Measurements from ENCODE around the gene RBMX.

RBMX gene

DNA sequence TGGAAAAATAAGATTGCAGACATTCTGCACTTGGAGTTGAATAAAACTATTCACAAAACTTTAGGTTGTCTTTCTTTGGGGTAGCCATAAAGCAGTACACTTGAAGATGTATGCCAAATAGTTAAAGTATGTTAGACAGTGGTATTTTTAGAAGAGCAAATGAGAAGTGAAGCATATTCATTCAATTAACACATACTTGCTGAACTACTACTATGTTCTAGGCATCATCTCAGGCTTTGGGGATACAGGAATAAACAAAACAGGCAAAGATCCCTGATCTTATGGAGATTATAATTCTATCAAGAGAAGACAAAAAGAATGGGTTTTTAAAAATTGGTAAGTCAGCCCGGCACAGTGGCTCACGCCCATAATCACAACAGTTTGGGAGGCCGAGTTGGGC is 29.0 kb downstream of the RBMX start:
- Mint-ChIP-seq H3K4me3 (no peak overlapping the region), H3K36me3 (ENCODE audit: low read depth) (peaks cover 68% of the 10 kb centered on the region), H3K27ac (no peak overlapping the region), H3K9me3 (peaks cover 18% of the 10 kb centered on the region), H3K4me1 (no peaks in the 10 kb centered on the region), H3K27me3 (ENCODE audit: low read depth) (no peaks in the 10 kb centered on the region)
- TF ChIP-seq, protein P1, sequence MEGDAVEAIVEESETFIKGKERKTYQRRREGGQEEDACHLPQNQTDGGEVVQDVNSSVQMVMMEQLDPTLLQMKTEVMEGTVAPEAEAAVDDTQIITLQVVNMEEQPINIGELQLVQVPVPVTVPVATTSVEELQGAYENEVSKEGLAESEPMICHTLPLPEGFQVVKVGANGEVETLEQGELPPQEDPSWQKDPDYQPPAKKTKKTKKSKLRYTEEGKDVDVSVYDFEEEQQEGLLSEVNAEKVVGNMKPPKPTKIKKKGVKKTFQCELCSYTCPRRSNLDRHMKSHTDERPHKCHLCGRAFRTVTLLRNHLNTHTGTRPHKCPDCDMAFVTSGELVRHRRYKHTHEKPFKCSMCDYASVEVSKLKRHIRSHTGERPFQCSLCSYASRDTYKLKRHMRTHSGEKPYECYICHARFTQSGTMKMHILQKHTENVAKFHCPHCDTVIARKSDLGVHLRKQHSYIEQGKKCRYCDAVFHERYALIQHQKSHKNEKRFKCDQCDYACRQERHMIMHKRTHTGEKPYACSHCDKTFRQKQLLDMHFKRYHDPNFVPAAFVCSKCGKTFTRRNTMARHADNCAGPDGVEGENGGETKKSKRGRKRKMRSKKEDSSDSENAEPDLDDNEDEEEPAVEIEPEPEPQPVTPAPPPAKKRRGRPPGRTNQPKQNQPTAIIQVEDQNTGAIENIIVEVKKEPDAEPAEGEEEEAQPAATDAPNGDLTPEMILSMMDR (IDR thresholded peaks at IDR 0.05; ENCODE audit: unreplicated experiment in 3 of 3) = no peak

DNA sequence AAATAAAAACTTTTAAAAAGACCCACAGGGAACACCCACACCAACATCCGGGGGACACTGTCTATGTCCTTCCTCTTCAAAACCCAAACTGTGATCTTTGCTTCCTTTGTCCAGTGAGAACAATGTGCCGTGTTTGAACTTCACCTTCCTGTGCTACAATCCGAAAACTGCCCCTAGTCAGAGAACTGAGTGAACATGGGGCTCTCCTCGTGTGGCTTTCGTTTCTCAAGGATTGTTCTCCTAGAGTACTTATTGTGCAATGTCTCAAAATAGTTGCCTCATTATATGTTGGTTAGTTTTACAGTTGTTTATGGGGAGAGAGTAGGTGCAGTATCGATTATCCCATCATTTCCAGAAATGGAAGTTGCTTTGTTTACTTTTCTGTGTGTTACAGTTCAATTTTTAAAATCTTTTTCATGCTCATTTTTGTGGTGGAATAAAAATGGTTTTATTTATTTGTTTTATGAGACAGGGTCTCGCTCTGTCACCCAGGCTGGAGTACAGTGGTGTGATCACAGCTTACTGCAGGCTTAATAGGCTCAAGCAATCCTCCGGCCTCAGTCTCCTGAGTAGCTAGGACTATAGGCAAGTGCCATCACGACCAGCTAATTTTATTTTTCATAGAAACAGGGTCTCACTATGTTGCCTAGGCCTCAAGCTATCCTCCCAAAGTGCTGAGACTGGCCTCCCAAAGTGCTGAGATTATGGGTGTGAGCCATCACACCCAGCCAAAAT is 29.9 kb downstream of the RBMX start:
- Mint-ChIP-seq H3K4me1 (no peaks in the 10 kb centered on the region), H3K27me3 (ENCODE audit: low read depth) (no peaks in the 10 kb centered on the region), H3K9me3 (peaks cover 21% of the 10 kb centered on the region), H3K4me3 (no peak overlapping the region), H3K36me3 (ENCODE audit: low read depth) (peaks cover 71% of the 10 kb centered on the region), H3K27ac (no peak overlapping the region)
- TF ChIP-seq, protein P1 (IDR thresholded peaks at IDR 0.05; ENCODE audit: unreplicated experiment in 3 of 3) = no peak

DNA sequence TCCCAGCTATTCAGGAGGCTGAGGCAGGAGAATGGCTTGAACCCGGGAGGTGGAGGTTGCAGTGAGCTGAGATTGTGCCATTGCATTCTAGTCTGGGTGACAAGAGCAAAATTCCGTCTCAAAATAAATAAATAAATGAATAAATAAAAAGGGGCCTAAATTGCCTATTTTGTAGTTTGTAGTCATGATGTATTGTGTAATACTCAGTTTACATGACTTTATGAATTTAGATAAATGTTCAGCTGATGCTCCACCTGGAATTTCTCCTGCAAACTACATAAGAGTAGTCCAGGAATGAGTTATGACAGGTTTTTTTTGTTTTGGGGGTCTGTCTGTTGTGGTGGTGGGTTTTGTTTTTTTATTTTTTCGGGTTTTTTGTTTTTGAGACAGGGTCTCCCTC is 31.1 kb downstream of the RBMX start:
- H3K36me3 Mint-ChIP-seq (ENCODE audit: low read depth) = peaks cover 72% of the 10 kb centered on the region

DNA sequence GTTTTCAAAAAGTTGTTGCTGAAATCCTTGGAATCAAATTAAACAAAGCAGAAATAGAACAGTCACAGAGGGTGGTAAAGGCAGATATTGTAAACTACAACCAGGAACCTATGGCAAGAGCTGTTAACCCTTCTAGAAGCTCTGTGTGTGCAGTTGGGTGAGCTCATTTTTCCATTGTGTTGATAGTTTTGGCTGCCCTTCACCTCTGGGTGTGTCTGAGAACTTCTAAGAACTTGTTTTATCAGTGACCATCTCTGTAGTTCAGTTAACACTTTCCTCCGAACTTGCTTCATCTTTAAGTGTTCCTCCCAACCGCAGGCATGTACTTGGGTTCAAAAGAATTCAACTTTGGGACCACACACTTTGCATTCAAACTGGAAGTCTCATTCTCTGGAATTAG is 32.7 kb downstream of the RBMX start:
- peaks cover 68% of the 10 kb centered on the region for H3K36me3 Mint-ChIP-seq (ENCODE audit: low read depth)
- H3K27me3 Mint-ChIP-seq (ENCODE audit: low read depth) = no peaks in the 10 kb centered on the region
- H3K4me3 Mint-ChIP-seq = no peak overlapping the region
- TF ChIP-seq, protein P1 (IDR thresholded peaks at IDR 0.05; ENCODE audit: unreplicated experiment in 3 of 3) = no peak
- peaks cover 18% of the 10 kb centered on the region for H3K9me3 Mint-ChIP-seq
- H3K27ac Mint-ChIP-seq = no peak overlapping the region
- no peaks in the 10 kb centered on the region for H3K4me1 Mint-ChIP-seq

More for the DNA sequence above, 31.1 kb downstream of the RBMX start:
- Mint-ChIP-seq H3K27me3 (ENCODE audit: low read depth) (no peaks in the 10 kb centered on the region), H3K27ac (no peak overlapping the region), H3K4me1 (no peaks in the 10 kb centered on the region), H3K4me3 (no peak overlapping the region), H3K9me3 (peaks cover 24% of the 10 kb centered on the region)
- TF ChIP-seq, protein P1 (IDR thresholded peaks at IDR 0.05; ENCODE audit: unreplicated experiment in 3 of 3) = no peak

DNA sequence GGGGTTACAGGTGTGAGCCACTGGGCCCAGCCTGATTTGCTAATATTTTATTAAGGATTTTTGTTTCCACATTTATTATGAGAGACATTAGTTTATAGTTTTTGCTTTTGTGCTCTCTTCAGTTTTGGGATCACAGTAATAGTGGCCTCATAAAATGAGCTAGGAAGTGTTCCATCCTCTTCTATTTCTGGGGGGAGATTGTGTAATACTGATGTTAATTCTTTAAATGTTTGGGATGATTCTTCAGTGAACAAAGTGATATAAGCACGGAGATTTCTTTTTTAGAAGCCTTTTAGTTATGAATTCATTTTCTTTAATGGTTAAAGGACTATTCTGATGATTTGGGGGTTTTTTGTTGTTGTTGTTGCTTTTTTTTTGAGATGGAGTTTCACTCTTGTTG is 41.3 kb downstream of the RBMX start:
- no peak overlapping the region for H3K27ac Mint-ChIP-seq
- no peak overlapping the region for H3K4me3 Mint-ChIP-seq
- H3K36me3 Mint-ChIP-seq (ENCODE audit: low read depth) = peaks cover 52% of the 10 kb centered on the region
- H3K4me1 Mint-ChIP-seq = no peaks in the 10 kb centered on the region
- TF ChIP-seq, protein P1 (IDR thresholded peaks at IDR 0.05; ENCODE audit: unreplicated experiment in 3 of 3) = no peak
- no peaks in the 10 kb centered on the region for H3K27me3 Mint-ChIP-seq (ENCODE audit: low read depth)
- peaks cover 3% of the 10 kb centered on the region for H3K9me3 Mint-ChIP-seq

DNA sequence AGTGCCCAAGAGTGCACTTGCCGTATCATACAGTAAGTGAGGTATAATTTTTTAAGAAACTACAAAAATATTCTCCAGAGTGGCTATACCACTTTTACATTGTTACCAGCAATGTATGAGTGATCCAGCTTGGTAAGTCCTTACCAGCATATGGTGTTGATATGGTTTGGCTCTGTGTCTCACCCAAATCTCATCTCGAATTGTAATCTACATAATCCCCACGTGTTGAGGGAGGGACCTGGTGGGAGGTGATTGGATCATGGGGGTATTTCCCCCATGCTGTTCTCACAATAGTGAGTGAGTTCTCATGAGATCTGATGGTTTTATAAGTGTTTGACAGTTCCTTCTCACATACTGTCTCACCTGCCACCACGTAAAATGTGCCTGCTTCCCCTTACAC is 44.8 kb downstream of the RBMX start:
- Mint-ChIP-seq H3K4me1 (no peaks in the 10 kb centered on the region), H3K27me3 (ENCODE audit: low read depth) (no peaks in the 10 kb centered on the region), H3K36me3 (ENCODE audit: low read depth) (peaks cover 35% of the 10 kb centered on the region), H3K27ac (no peak overlapping the region), H3K4me3 (no peak overlapping the region), H3K9me3 (peaks cover 8% of the 10 kb centered on the region)
- TF ChIP-seq, protein P1 (IDR thresholded peaks at IDR 0.05; ENCODE audit: unreplicated experiment in 3 of 3) = no peak

All from nephron (organoid).